Activated naive CD4-positive, alpha-beta T cell treated with Interleukin-2 at 50 U/mL for 16 hours (primary cell): Measurements from ENCODE around the gene DYRK1A.
"Not testable (repeated sequence)": the region's sequence is repeated elsewhere in the genome, so short reads cannot be mapped to it uniquely, and the experiment has no call there.

Experiments used
- DNase-seq: peaks from one replicate; pipeline ENCODE4 v3.0.0-alpha.2; 2020

The DYRK1A gene

GRCh38 chr21:37366482-37367316 lies at the start of gene DYRK1A:
TSS of gene DYRK1A (plus strand) at chr21:37366773. CDS start at chr21:37420375, 53,602 bp downstream.
- DNase-seq, result peak; percentile 98

- DNase-seq, result no peak
Measured at GRCh38 chr21:37319551-37319950, 47.0 kb upstream of the DYRK1A start.

- DNase-seq, result no peak
Measured at GRCh38 chr21:37322084-37322483, 44.5 kb upstream of the DYRK1A start.

- DNase-seq, result no peak
Measured at GRCh38 chr21:37324558-37324957, 42.0 kb upstream of the DYRK1A start.

- not testable (repeated sequence) for DNase-seq
Measured at GRCh38 chr21:37328147-37328546, 38.4 kb upstream of the DYRK1A start.

GRCh38 chr21:37331411-37331810 lies 35.2 kb upstream of the DYRK1A start:
- no peak for DNase-seq

- no peak for DNase-seq
Measured at GRCh38 chr21:37335053-37335452, 31.5 kb upstream of the DYRK1A start.

- no peak for DNase-seq
Measured at GRCh38 chr21:37337179-37337578, 29.4 kb upstream of the DYRK1A start.

- DNase-seq, result no peak
Measured at GRCh38 chr21:37337831-37338230, 28.7 kb upstream of the DYRK1A start.

GRCh38 chr21:37338671-37339551 lies 27.7 kb upstream of the DYRK1A start:
- DNase-seq, result no peak

- DNase-seq, result no peak
Measured at GRCh38 chr21:37339552-37339939, 27.0 kb upstream of the DYRK1A start.

GRCh38 chr21:37341254-37341960 lies 25.2 kb upstream of the DYRK1A start:
- no peak for DNase-seq

GRCh38 chr21:37342046-37342632 lies 24.4 kb upstream of the DYRK1A start:
- DNase-seq, result no peak

GRCh38 chr21:37346841-37347430 lies 19.6 kb upstream of the DYRK1A start:
- DNase-seq, result no peak

- DNase-seq, result no peak
Measured at GRCh38 chr21:37348664-37349063, 17.9 kb upstream of the DYRK1A start.

- DNase-seq, result no peak
Measured at GRCh38 chr21:37350472-37350871, 16.1 kb upstream of the DYRK1A start.

- DNase-seq, result no peak
Measured at GRCh38 chr21:37356706-37357105, 9.9 kb upstream of the DYRK1A start.

- DNase-seq, result no peak
Measured at GRCh38 chr21:37357691-37358090, 8.9 kb upstream of the DYRK1A start.

GRCh38 chr21:37358397-37358796 lies 8.2 kb upstream of the DYRK1A start:
- DNase-seq, result no peak

- DNase-seq, result no peak
Measured at GRCh38 chr21:37363936-37364335, 2.6 kb upstream of the DYRK1A start.

GRCh38 chr21:37364722-37365121 lies 1.9 kb upstream of the DYRK1A start:
- no peak for DNase-seq
